SU-DHL-6 (cell line): ENCODE data around the gene PLXNB2.

Experiments used
- H2AFZ ChIP-seq: fragments of 200-600 bp; sonication (generic); 2 replicates; pipeline ENCODE4 v1.6.1; 2014; ENCODE audit warnings: low read depth, mild to moderate bottlenecking, moderate library complexity, mixed read lengths, antibody characterized with exemption, low read length; ENCODE audit not compliant: severe bottlenecking
- H3F3A ChIP-seq: fragments of 200-600 bp; shearing (Covaris generic); 2 replicates; pipeline ENCODE4 v1.6.0; 2016; ENCODE audit warnings: antibody characterized with exemption, mild to moderate bottlenecking; ENCODE audit not compliant: insufficient read depth
- H3K27ac ChIP-seq: fragments of 200-600 bp; sonication (generic); 2 replicates; pipeline ENCODE4 v1.5.1; 2016; ENCODE audit warnings: low read depth, mild to moderate bottlenecking, low read length, moderate library complexity, mixed read lengths
- H3K27me3 ChIP-seq: fragments of 200-600 bp; sonication (generic), shearing (Covaris generic); 2 replicates; pipeline ENCODE4 v1.6.0; 2014; ENCODE audit warnings: mild to moderate bottlenecking, low read length
- H3K36me3 ChIP-seq: fragments of 200-600 bp; sonication (generic); 2 replicates; pipeline ENCODE4 v1.6.1; 2014; ENCODE audit warnings: mild to moderate bottlenecking, low read length, mixed read lengths
- H3K4me2 ChIP-seq: fragments of 300-600, 200-600 bp; shearing (Covaris generic), sonication (generic); 2 replicates; pipeline ENCODE4 v1.6.0; 2014; ENCODE audit warnings: low read length, low read depth, mild to moderate bottlenecking; ENCODE audit not compliant: poor library complexity, severe bottlenecking
- H3K4me3 ChIP-seq: fragments of 200-600 bp; sonication (generic); 2 replicates; pipeline ENCODE4 v1.5.1; 2014; ENCODE audit warnings: antibody characterized with exemption, low read length, mild to moderate bottlenecking, mixed read lengths; ENCODE audit not compliant: insufficient read depth, poor library complexity, severe bottlenecking
- H3K79me2 ChIP-seq: fragments of 200-600 bp; sonication (generic); 2 replicates; pipeline ENCODE4 v1.6.1; 2014; ENCODE audit warnings: mild to moderate bottlenecking, low read length, moderate library complexity; ENCODE audit not compliant: insufficient read depth
- H3K9ac ChIP-seq: fragments of 200-600 bp; sonication (generic); 2 replicates; pipeline ENCODE4 v1.7.0; 2014; ENCODE audit warnings: mild to moderate bottlenecking, low read length
- H3K9me2 ChIP-seq: fragments of 200-600 bp; sonication (generic); replicated peaks from 2 replicates; pipeline ENCODE4 v1.6.1; 2014; ENCODE audit warnings: low read length; ENCODE audit not compliant: insufficient read depth
- H3K9me3 ChIP-seq: fragments of 200-600 bp; sonication (generic); 2 replicates; pipeline ENCODE4 v1.6.1; 2014; ENCODE audit warnings: low read length, mixed read lengths; ENCODE audit not compliant: insufficient read depth
- H4K20me1 ChIP-seq: fragments of 200-600 bp; sonication (generic); 2 replicates; pipeline ENCODE4 v1.6.1; 2014; ENCODE audit warnings: low read depth, mild to moderate bottlenecking, antibody characterized with exemption, low read length, moderate library complexity, mixed read lengths
- CTCF ChIP-seq: fragments of 200-600 bp; sonication (generic); IDR thresholded peaks from one replicate; pipeline ENCODE4 v1.5.1; 2017; ENCODE audit warnings: antibody characterized with exemption, mild to moderate bottlenecking, low read length, moderate library complexity; ENCODE audit not compliant: insufficient read depth, poor library complexity, severe bottlenecking
- EZH2phosphoT487 ChIP-seq: fragments of 200-600 bp; sonication (generic), shearing (Covaris generic); conservative IDR thresholded peaks from 2 replicates; pipeline ENCODE4 v1.6.1; 2018; ENCODE audit warnings: mild to moderate bottlenecking, antibody characterized with exemption, low read length, moderate library complexity, mixed read lengths

PLXNB2 gene

DNA sequence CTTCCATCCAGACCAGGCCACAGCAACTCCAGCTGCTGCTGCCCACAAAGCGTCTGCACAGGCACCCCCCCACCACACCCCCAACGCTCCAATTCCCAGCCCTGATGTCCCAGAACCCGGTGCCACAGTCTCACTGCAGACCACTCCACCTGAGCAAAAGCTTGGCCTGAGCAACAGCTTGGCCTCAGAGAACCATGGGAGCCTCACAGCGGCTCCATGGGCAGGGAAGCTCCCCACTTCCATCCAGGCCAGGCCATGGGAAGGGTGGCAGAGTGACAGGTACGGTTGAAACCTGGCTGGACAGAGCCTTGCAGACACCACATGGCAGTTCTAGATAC, 13.2 kb downstream of the PLXNB2 start:
- H3K36me3 ChIP-seq, result no peaks in the 10 kb centered on the region
- TF ChIP-seq EZH2phosphoT487 (no peak), CTCF (no peak)
- H3K79me2 ChIP-seq, result no peaks in the 10 kb centered on the region; the same call in 1 of the 2 replicates
- peaks cover 4% of the 10 kb centered on the region; the same call in 1 of the 2 replicates for H3F3A ChIP-seq
- H3K9me3 ChIP-seq, result no peaks in the 10 kb centered on the region
- H4K20me1 ChIP-seq, result no peaks in the 10 kb centered on the region
- no peak overlapping the region for H3K9ac ChIP-seq
- H3K4me2 ChIP-seq, result no peak overlapping the region
- H3K9me2 ChIP-seq, result no peaks in the 10 kb centered on the region
- H2AFZ ChIP-seq, result no peak overlapping the region
- H3K4me3 ChIP-seq, result no peak overlapping the region
- H3K27me3 ChIP-seq, result no peaks in the 10 kb centered on the region
- H3K27ac ChIP-seq, result no peak overlapping the region

DNA sequence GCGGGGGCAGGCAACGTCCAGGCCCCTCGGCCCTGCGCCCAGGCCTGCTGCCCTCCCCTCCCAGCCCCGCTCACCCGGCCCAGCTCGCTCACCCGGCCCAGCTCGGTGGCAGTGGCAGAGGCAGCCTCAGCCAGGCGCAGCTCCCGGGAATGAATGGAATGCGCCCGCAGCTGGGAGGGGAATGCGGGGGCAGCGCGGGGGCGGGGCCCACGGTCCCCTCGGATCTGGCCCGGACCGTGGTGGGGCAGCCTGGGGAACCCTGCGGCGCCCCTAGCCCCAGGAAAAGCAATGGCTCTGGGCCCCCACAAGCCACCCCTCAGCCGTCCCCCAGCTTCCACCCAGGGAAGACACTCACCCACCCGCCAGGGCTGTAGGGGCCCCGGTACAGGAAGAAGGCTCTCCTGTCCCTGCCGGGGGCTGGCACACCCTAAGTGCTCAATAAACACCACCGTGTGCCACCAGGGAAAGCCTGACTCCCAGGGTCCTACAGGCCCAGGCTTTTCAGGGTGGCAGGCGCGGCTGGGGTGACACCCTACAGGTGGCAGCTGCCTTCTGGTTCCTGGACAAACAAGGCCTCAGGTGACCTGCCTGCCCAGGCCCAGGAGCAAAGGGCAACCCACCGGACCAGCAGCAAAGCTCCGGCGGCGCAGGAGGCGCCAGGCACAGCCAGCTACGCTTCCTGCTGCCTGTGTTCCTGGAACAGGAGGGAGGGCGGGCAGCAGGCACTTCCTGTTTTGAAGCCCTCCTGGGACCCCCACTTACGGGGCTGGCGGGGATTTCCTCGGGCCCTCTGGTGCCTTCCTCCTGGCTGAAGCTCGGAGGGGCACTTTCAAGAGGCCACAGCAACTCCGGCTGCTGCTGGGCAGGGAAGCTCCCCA, 13.8 kb downstream of the PLXNB2 start:
- Histone ChIP-seq H3K4me3 (no peak overlapping the region), H3K79me2 (no peaks in the 10 kb centered on the region; the same call in 1 of the 2 replicates), H3K27me3 (no peaks in the 10 kb centered on the region), H3K36me3 (no peaks in the 10 kb centered on the region), H2AFZ (no peak overlapping the region), H3F3A (peaks cover 4% of the 10 kb centered on the region; the same call in 1 of the 2 replicates), H4K20me1 (no peaks in the 10 kb centered on the region), H3K9me2 (no peaks in the 10 kb centered on the region), H3K4me2 (peak overlapping the region; percentile 3), H3K9me3 (no peaks in the 10 kb centered on the region), H3K27ac (peak overlapping the region; percentile 35; the same call in 1 of the 2 replicates), H3K9ac (peak overlapping the region; percentile 29; the same call in 1 of the 2 replicates)
- TF ChIP-seq CTCF (no peak), EZH2phosphoT487 (no peak)

- TF ChIP-seq EZH2phosphoT487 (no peak), CTCF (no peak)
- Histone ChIP-seq H3K9ac (peak overlapping the region; percentile 34; the same call in 1 of the 2 replicates), H3K27me3 (no peaks in the 10 kb centered on the region), H3K9me2 (no peaks in the 10 kb centered on the region), H3K4me3 (no peak overlapping the region), H2AFZ (no peak overlapping the region), H4K20me1 (no peaks in the 10 kb centered on the region), H3K79me2 (no peaks in the 10 kb centered on the region), H3K36me3 (no peaks in the 10 kb centered on the region), H3K4me2 (peak overlapping the region; percentile 64), H3K27ac (peak overlapping the region; percentile 64), H3F3A (peaks cover 4% of the 10 kb centered on the region; the same call in 1 of the 2 replicates), H3K9me3 (no peaks in the 10 kb centered on the region)
Observed at GRCh38 chr22:50292643-50293440, 14.6 kb downstream of the PLXNB2 start.
